Uterus (tissue), 2 donors: ENCODE data around the gene NOS1AP.

Experiments
- POLR2A ChIP-seq, 2 donors: fragments of 450-650 bp; IDR thresholded peaks; one replicate each; pipeline ENCODE4 v1.6.1; 2016; ENCODE audit warnings: antibody characterized with exemption in 2 of 2, mild to moderate bottlenecking in 1 of 2, moderate library complexity in 1 of 2
- TF ChIP-seq, protein P1 (sequence below), 4 experiments: fragments of 200-600 bp in 2 of 4; fragments of 450-650 bp in 2 of 4; sonication (generic) in 2 of 4; IDR thresholded peaks; one replicate each; pipeline ENCODE4 v1.5.1; 2016 to 2019; ENCODE audit warnings: antibody characterized with exemption in 4 of 4, mild to moderate bottlenecking in 2 of 4, moderate library complexity in 1 of 4

DNA sequence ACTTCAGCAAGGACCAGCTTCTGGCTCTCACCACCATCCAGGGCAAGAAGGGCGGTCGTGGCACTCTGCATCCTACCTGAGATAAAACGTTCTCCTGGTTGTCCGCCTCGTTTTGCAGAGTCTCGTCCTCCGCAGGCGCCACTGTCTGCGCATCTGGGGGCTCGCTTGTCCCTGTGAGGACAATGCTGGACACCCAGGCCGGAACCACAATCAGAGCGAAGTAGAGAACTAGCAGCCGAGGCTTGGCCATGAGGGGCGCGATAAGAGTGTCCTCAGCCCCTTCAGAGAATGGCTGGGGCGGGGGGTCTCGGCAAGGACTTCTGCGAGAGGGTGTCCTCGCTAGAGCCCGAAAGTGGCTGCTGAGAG is 46.3 kb upstream of the NOS1AP start:
- TF ChIP-seq POLR2A (IDR thresholded peaks at IDR 0.05): no peak
- TF ChIP-seq, protein P1, sequence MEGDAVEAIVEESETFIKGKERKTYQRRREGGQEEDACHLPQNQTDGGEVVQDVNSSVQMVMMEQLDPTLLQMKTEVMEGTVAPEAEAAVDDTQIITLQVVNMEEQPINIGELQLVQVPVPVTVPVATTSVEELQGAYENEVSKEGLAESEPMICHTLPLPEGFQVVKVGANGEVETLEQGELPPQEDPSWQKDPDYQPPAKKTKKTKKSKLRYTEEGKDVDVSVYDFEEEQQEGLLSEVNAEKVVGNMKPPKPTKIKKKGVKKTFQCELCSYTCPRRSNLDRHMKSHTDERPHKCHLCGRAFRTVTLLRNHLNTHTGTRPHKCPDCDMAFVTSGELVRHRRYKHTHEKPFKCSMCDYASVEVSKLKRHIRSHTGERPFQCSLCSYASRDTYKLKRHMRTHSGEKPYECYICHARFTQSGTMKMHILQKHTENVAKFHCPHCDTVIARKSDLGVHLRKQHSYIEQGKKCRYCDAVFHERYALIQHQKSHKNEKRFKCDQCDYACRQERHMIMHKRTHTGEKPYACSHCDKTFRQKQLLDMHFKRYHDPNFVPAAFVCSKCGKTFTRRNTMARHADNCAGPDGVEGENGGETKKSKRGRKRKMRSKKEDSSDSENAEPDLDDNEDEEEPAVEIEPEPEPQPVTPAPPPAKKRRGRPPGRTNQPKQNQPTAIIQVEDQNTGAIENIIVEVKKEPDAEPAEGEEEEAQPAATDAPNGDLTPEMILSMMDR (IDR thresholded peaks at IDR 0.05): no peak
